Measurements from ENCODE around the gene CNTNAP5.

DNA sequence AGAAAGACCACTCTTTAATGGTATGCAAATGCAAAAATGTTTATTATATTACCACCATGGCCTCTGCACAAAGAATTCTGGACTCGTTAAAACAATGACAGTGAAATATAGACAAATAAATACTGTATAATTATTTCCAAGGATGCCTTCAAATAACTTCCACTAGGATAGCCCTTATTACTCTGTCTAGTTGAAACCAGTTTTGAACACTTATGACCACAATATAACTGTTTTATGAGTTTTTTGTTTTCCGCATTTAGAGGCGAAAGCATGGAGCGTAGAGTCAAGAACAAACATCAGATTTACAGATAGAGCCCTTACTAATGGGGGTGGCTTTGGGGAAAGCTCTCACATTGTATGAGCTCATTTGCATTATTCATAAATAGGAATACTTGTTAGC lies 559.5 kb downstream of the CNTNAP5 start:
- TF ChIP-seq, protein P1, sequence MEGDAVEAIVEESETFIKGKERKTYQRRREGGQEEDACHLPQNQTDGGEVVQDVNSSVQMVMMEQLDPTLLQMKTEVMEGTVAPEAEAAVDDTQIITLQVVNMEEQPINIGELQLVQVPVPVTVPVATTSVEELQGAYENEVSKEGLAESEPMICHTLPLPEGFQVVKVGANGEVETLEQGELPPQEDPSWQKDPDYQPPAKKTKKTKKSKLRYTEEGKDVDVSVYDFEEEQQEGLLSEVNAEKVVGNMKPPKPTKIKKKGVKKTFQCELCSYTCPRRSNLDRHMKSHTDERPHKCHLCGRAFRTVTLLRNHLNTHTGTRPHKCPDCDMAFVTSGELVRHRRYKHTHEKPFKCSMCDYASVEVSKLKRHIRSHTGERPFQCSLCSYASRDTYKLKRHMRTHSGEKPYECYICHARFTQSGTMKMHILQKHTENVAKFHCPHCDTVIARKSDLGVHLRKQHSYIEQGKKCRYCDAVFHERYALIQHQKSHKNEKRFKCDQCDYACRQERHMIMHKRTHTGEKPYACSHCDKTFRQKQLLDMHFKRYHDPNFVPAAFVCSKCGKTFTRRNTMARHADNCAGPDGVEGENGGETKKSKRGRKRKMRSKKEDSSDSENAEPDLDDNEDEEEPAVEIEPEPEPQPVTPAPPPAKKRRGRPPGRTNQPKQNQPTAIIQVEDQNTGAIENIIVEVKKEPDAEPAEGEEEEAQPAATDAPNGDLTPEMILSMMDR (IDR thresholded peaks at IDR 0.05; ENCODE audit: extremely low read depth in 1 of 2, insufficient read depth in 1 of 2, low read depth in 1 of 2, low read length in 2 of 2): no peak
- no peak for TF ChIP-seq POLR2A (IDR thresholded peaks at IDR 0.05; ENCODE audit: low read depth, low read length)

Measured in endothelial cell of umbilical vein (primary cell).